IMR-90 (cell line): Measurements from ENCODE around the gene RPS25. TPM values are rescaled to one million over a fixed set of nuclear protein-coding genes. Genes with fewer than 3 reads are reported as not detected.

ENCODE experiments used
- ATAC-seq: fragments of 200-7000 bp; cut with Tn5 transposase; 2 replicates; pipeline ENCODE4 v1.9.1; 2020; ENCODE audit warnings: low read depth, mild to moderate bottlenecking, moderate library complexity
- BruUV-seq: library from RNA; stranded (reverse); fragments of 400-500 nt; replicated peaks from 2 replicates; lab custom pipeline; 2021; lab: Mats Ljungman, UMichigan
- CTCF ChIA-PET: fragments of 300-600 bp; formaldehyde crosslinking; extraction: SDS; loops from one replicate; lab custom pipeline; 2021; ENCODE audit warnings: antibody characterized with exemption; lab: Yijun Ruan, JAX
- POLR2A ChIA-PET: fragments of 300-600 bp; sonication (Branson Sonifier 250); formaldehyde crosslinking; loops from one replicate; lab custom pipeline; 2022; ENCODE audit warnings: antibody characterized with exemption; ENCODE audit not compliant: unreplicated experiment; lab: Charles Lee
- DNase-seq: peaks from one replicate; pipeline ENCODE4 v3.0.0; 2013
- H2AFZ ChIP-seq: replicated peaks from 2 replicates; pipeline ENCODE3; 2013; ENCODE audit warnings: low read length, mild to moderate bottlenecking; ENCODE audit not compliant: poor library complexity
- H2AK5ac ChIP-seq: 2 replicates; pipeline ENCODE4 v1.6.1; 2013; ENCODE audit warnings: low read depth, low read length, inconsistent platforms
- H2AK9ac ChIP-seq: replicated peaks from 2 replicates; pipeline ENCODE3; 2013; ENCODE audit warnings: mild to moderate bottlenecking, low read depth, low read length, moderate library complexity; ENCODE audit not compliant: poor library complexity
- H2BK120ac ChIP-seq: 2 replicates; pipeline ENCODE4 v1.6.1; 2013; ENCODE audit warnings: low read depth, low read length, inconsistent platforms
- H2BK15ac ChIP-seq: 3 replicates; pipeline ENCODE4 v1.6.1; 2013; ENCODE audit warnings: low read depth, low read length, inconsistent platforms
- H2BK20ac ChIP-seq: 2 replicates; pipeline ENCODE4 v1.6.1; 2013; ENCODE audit warnings: low read depth, mild to moderate bottlenecking, inconsistent platforms, low read length, moderate library complexity
- H2BK5ac ChIP-seq: 2 replicates; pipeline ENCODE4 v1.6.1; 2013; ENCODE audit warnings: mild to moderate bottlenecking, low read depth, low read length, inconsistent platforms; ENCODE audit not compliant: poor library complexity, severe bottlenecking
- H3K14ac ChIP-seq: replicated peaks from 2 replicates; pipeline ENCODE4 v1.6.1; 2013; ENCODE audit warnings: low read depth, low read length, inconsistent platforms
- H3K18ac ChIP-seq: 2 replicates; pipeline ENCODE4 v1.6.1; 2013; ENCODE audit warnings: low read depth, low read length, control low read depth
- H3K23ac ChIP-seq: 2 replicates; pipeline ENCODE4 v1.6.1; 2013; ENCODE audit warnings: low read depth, low read length, inconsistent platforms
- H3K27ac ChIP-seq: 2 replicates; pipeline ENCODE4 v1.5.1; 2013; ENCODE audit warnings: mild to moderate bottlenecking, control low read depth, low read length; ENCODE audit not compliant: insufficient read depth
- H3K27me3 ChIP-seq: 2 replicates; pipeline ENCODE4 v1.6.1; 2013; ENCODE audit warnings: low read length; ENCODE audit not compliant: control insufficient read depth, insufficient read depth
- H3K36me3 ChIP-seq: 2 replicates; pipeline ENCODE4 v1.6.1; 2013; ENCODE audit warnings: low read length, mixed read lengths; ENCODE audit not compliant: control insufficient read depth, insufficient read depth
- H3K4ac ChIP-seq: 2 replicates; pipeline ENCODE4 v1.6.1; 2013; ENCODE audit warnings: low read depth, low read length, inconsistent platforms
- H3K4me1 ChIP-seq: 2 replicates; pipeline ENCODE4 v1.6.1; 2013; ENCODE audit warnings: low read length, mixed read lengths; ENCODE audit not compliant: control insufficient read depth, insufficient read depth
- H3K4me2 ChIP-seq: 2 replicates; pipeline ENCODE4 v1.6.1; 2013; ENCODE audit warnings: low read depth, mild to moderate bottlenecking, control low read depth, low read length, moderate library complexity
- H3K4me3 ChIP-seq: 2 replicates; pipeline ENCODE4 v1.5.1; 2013; ENCODE audit warnings: low read depth, mild to moderate bottlenecking, control low read depth, low read length, moderate library complexity; ENCODE audit not compliant: insufficient read depth
- H3K56ac ChIP-seq: 2 replicates; pipeline ENCODE4 v1.6.1; 2013; ENCODE audit warnings: low read length, inconsistent platforms; ENCODE audit not compliant: insufficient read depth; ENCODE audit errors: extremely low read depth
- H3K79me1 ChIP-seq, 2 experiments: 2 replicates each; pipeline ENCODE4 v1.6.1; 2013; ENCODE audit warnings: low read length in 2 of 2, inconsistent platforms in 1 of 2, low read depth in 1 of 2
- H3K9ac ChIP-seq: 2 replicates; pipeline ENCODE4 v1.6.1; 2013; ENCODE audit warnings: low read depth, low read length, control low read depth
- H3K9me1 ChIP-seq: 2 replicates; pipeline ENCODE4 v1.6.1; 2013; ENCODE audit warnings: low read length, inconsistent platforms; ENCODE audit not compliant: insufficient read depth
- H3K9me3 ChIP-seq: 2 replicates; pipeline ENCODE4 v1.6.1; 2013; ENCODE audit warnings: low read length; ENCODE audit not compliant: control insufficient read depth, insufficient read depth
- H4K20me1 ChIP-seq: 2 replicates; pipeline ENCODE4 v1.6.1; 2013; ENCODE audit warnings: low read length, inconsistent platforms; ENCODE audit not compliant: insufficient read depth
- H4K5ac ChIP-seq: 2 replicates; pipeline ENCODE4 v1.6.1; 2013; ENCODE audit warnings: mild to moderate bottlenecking, low read depth, low read length, control low read depth
- H4K8ac ChIP-seq, 2 experiments: 2 replicates each; pipeline ENCODE4 v1.6.1; 2013; ENCODE audit warnings: low read depth in 2 of 2, low read length in 2 of 2, control low read depth in 1 of 2, inconsistent platforms in 1 of 2
- H4K91ac ChIP-seq: 2 replicates; pipeline ENCODE4 v1.6.1; 2013; ENCODE audit warnings: low read depth, low read length, inconsistent platforms; ENCODE audit not compliant: insufficient read depth
- BHLHE40 ChIP-seq: fragments of 150-350 bp; IDR thresholded peaks from 2 replicates; pipeline ENCODE4 v1.6.1; 2016; ENCODE audit warnings: mild to moderate bottlenecking, low read depth, low read length
- CEBPB ChIP-seq: IDR thresholded peaks from 2 replicates; pipeline ENCODE4 v1.6.1; 2012; ENCODE audit warnings: low read depth, low read length, improper control_type of control experiment
- CHD1 ChIP-seq: IDR thresholded peaks from 2 replicates; pipeline ENCODE4 v1.6.1; 2012; ENCODE audit warnings: low read depth, low read length, improper control_type of control experiment
- CTCF ChIP-seq: conservative IDR thresholded peaks from 2 replicates; pipeline ENCODE4 v1.5.1; 2012; ENCODE audit warnings: mild to moderate bottlenecking, low read depth, low read length, improper control_type of control experiment
- ELK1 ChIP-seq: fragments of 150-350 bp; IDR thresholded peaks from 2 replicates; pipeline ENCODE4 v1.6.1; 2016; ENCODE audit warnings: low read depth, mild to moderate bottlenecking, low read length, moderate library complexity, borderline replicate concordance
- FOS ChIP-seq: fragments of 150-350 bp; IDR thresholded peaks from 2 replicates; pipeline ENCODE4 v1.6.1; 2016; ENCODE audit warnings: low read depth, low read length
- MAFK ChIP-seq: IDR thresholded peaks from 2 replicates; pipeline ENCODE4 v1.6.1; 2012; ENCODE audit warnings: low read depth, low read length, improper control_type of control experiment
- MAZ ChIP-seq: IDR thresholded peaks from 2 replicates; pipeline ENCODE4 v1.6.1; 2012; ENCODE audit warnings: low read depth, mild to moderate bottlenecking, low read length, improper control_type of control experiment, moderate library complexity, borderline replicate concordance
- NFE2L2 ChIP-seq: fragments of 150-350 bp; IDR thresholded peaks from 2 replicates; pipeline ENCODE4 v1.6.1; 2016; ENCODE audit warnings: low read depth, mild to moderate bottlenecking, low read length
- POLR2A ChIP-seq: IDR thresholded peaks from 2 replicates; pipeline ENCODE4 v1.6.1; 2012; ENCODE audit warnings: mild to moderate bottlenecking, low read depth, low read length
- RAD21 ChIP-seq: IDR thresholded peaks from 2 replicates; pipeline ENCODE4 v1.6.1; 2012; ENCODE audit warnings: low read length, improper control_type of control experiment
- RCOR1 ChIP-seq: IDR thresholded peaks from 2 replicates; pipeline ENCODE4 v1.6.1; 2012; ENCODE audit warnings: mild to moderate bottlenecking, low read length, improper control_type of control experiment; ENCODE audit not compliant: insufficient replicate concordance
- RFX5 ChIP-seq: IDR thresholded peaks from 2 replicates; pipeline ENCODE4 v1.8.0; 2012; ENCODE audit warnings: low read depth, mild to moderate bottlenecking, low read length, moderate library complexity
- SMC3 ChIP-seq: fragments of 150-350 bp; IDR thresholded peaks from 2 replicates; pipeline ENCODE4 v1.6.1; 2016; ENCODE audit warnings: low read depth, mild to moderate bottlenecking, antibody characterized with exemption, low read length, moderate library complexity
- USF2 ChIP-seq: fragments of 150-350 bp; IDR thresholded peaks from 2 replicates; pipeline ENCODE4 v1.6.1; 2017; ENCODE audit warnings: mild to moderate bottlenecking, antibody characterized with exemption, low read length, low read depth
- WGBS, 2 experiments: methylation state at CpG; one replicate each; pipeline versions ENCODE4 v1.1.5 to v1.1.7; 2013; ENCODE audit warnings: missing lambda C conversion rate in 2 of 2; ENCODE audit not compliant: insufficient read length in 1 of 2; ENCODE audit errors: extremely low coverage in 2 of 2; 5-methylcytosine and 5-hydroxymethylcytosine counted together
- dilution Hi-C: fragments of 300-500 bp; cut with HindIII; formaldehyde crosslinking; loops from one replicate; pipeline ENCODE4 v1.14.3; 2018; ENCODE audit warnings: low sequenced_read_pairs; ENCODE audit not compliant: unreplicated experiment
- in situ Hi-C: fragments of 300-500 bp; cut with MboI; formaldehyde crosslinking; loops from 3 replicates; pipeline ENCODE4 v1.14.3; 2019; ENCODE audit warnings: low sequenced_read_pairs, inconsistent platforms, mixed read lengths
- intact Hi-C: fragments of 100-400 bp; cut with micrococcal nuclease; formaldehyde crosslinking; loops from 2 replicates; pipeline ENCODE4 v1.10.0; 2022
- polyA plus RNA-seq, 3 experiments: library from polyadenylated mRNA; depleted of rRNA; stranded (reverse); fragments of >200 nt; gene quantifications; 2 replicates each; pipeline ENCODE4 v1.2.3, GENCODE V29; 2012; ENCODE audit warnings: low replicate concordance in 1 of 3
- total RNA-seq: library from RNA; depleted of rRNA; stranded (reverse); fragments of >200 nt; gene quantifications from 2 replicates; pipeline ENCODE4 v1.2.3, GENCODE V29; 2012

RPS25 gene
- total and polyA plus RNA-seq, 2 of the 4 experiments (the other 2 are of a cell fraction), result 727 to 905 TPM

DNA sequence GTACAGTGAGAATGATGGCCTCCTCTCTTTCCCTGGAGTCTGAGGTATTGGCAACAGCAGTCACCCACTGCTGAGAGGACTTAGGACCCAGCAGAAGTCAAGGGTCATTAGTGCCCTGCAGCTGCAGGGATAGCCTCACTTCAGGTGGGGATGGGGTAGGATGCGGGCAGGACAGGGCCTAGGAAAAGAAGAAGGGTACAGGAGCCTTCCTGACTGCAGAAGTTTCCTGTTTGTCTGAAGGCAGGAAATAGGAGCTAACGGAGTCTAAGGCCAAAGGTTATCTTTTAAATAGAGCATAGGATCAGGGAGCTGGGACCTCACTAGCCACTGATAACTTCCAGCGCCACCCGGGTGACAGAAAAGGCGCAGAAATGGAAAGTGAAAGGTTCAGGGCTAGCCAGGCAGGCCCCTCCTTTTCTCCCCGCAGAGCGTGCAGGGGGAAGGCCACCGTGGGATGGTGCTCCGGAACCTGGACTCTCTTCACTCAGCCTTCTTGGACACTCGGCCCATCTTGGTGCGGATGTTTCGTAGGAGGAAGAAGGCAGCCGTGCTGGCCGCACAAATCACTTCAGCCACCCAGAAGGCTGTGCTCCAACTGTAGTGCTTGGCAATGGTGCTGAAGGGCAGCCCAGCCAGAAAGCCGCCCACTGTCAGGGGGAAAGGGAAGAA lies 6.4 kb upstream of the RPS25 start:
- H3K79me1 ChIP-seq, result peaks cover 17 to 47% of the 10 kb centered on the region in 2 experiments
- no peak for TF ChIP-seq USF2
- TF ChIP-seq MAFK, result no peak
- no peak for TF ChIP-seq RCOR1
- no peak for TF ChIP-seq MAZ
- no peak for TF ChIP-seq SMC3
- TF ChIP-seq CHD1, result no peak
- TF ChIP-seq POLR2A, result no peak
- TF ChIP-seq BHLHE40, result no peak
- no peak for TF ChIP-seq RAD21
- no peak for TF ChIP-seq NFE2L2
- no peak for TF ChIP-seq FOS
- no peak for TF ChIP-seq ELK1
- TF ChIP-seq RFX5, result no peak
- TF ChIP-seq CEBPB, result no peak
- no peak for TF ChIP-seq CTCF
- no peak overlapping the region for H2AK5ac ChIP-seq
- H3K4ac ChIP-seq, result no peak overlapping the region
- peaks cover 4% of the 10 kb centered on the region; the same call in 1 of the 2 replicates for H4K20me1 ChIP-seq
- dilution Hi-C loops, result no loop called here
- H2BK15ac ChIP-seq, result no peak overlapping the region
- ChIA-PET CTCF (no interaction called here), POLR2A (no interaction called here)
- WGBS, 2 experiments, result 59% methylated on average over 4 of the region's 15 CpGs; no CpG with 5 or more reads in 1 of the 2 experiments
- H3K4me2 ChIP-seq, result no peak overlapping the region
- no peak overlapping the region for H2BK120ac ChIP-seq
- H3K9me1 ChIP-seq, result peaks cover 3% of the 10 kb centered on the region
- no peak overlapping the region for H3K9ac ChIP-seq
- no peak overlapping the region for H2BK5ac ChIP-seq
- no peak overlapping the region for H4K5ac ChIP-seq
- H4K91ac ChIP-seq, result no peak overlapping the region
- H3K56ac ChIP-seq, result no peak overlapping the region
- BruUV-seq, result no TSS peak
- intact Hi-C loops, result no loop called here
- no peak overlapping the region for H3K27ac ChIP-seq
- no peak overlapping the region for H3K14ac ChIP-seq
- no peak overlapping the region for H3K23ac ChIP-seq
- DNase-seq, result no peak
- no peak overlapping the region for H4K8ac ChIP-seq
- H3K27me3 ChIP-seq, result no peaks in the 10 kb centered on the region
- H3K4me1 ChIP-seq, result peaks cover 4% of the 10 kb centered on the region
- H3K9me3 ChIP-seq, result no peaks in the 10 kb centered on the region
- in situ Hi-C loops, result no loop called here
- H2BK20ac ChIP-seq, result no peak overlapping the region
- H2AFZ ChIP-seq, result no peak overlapping the region
- no peak overlapping the region for H2AK9ac ChIP-seq
- no peak for ATAC-seq
- H3K36me3 ChIP-seq, result peaks cover 27% of the 10 kb centered on the region
- H3K4me3 ChIP-seq, result no peak overlapping the region
- no peak overlapping the region for H3K18ac ChIP-seq
